HG03575 (cell line): ENCODE measurements around the gene PMF1.

Experiments
- ATAC-seq: cut with Tn5 transposase; IDR thresholded peaks from one replicate; pipeline ENCODE4 v1.9.1; 2021; ENCODE audit not compliant: unreplicated experiment, insufficient number of reproducible peaks, low FRiP score; ENCODE audit errors: extremely low read depth

PMF1 gene

DNA sequence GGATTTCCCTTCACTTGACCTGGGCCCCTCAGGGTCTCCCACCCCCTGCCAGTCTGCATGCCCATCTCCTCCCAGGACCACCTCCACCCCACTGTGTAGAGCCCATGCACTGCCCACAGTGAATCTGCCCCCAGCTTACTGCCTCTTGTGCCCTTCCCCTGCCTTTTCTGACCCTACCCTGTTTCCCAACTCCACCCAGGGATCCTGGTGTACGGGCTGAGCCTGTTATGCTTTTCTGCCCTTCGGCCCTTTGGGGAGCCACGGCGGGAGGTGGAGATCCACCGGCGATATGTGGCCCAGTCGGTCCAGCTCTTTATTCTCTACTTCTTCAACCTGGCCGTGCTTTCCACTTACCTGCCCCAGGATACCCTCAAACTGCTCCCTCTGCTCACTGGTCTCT, 73.3 kb downstream of the PMF1 start:
- ATAC-seq: no peak
